Smooth muscle cell (in vitro differentiated cells): Measurements from ENCODE around the gene CFAP46. TPM values are rescaled to one million over a fixed set of nuclear protein-coding genes. Genes with fewer than 3 reads are reported as not detected.
"Not testable (repeated sequence)": the region's sequence is repeated elsewhere in the genome, so short reads cannot be mapped to it uniquely, and the experiment has no call there.

Experiments used
- DNase-seq: peaks from one replicate; lab custom pipeline; 2025; ENCODE audit not compliant: unreplicated experiment; lab: John Stamatoyannopoulos, UW
- H2AFZ ChIP-seq: fragments of 200-600 bp; sonication (generic); 2 replicates; pipeline ENCODE4 v1.6.0; 2016; ENCODE audit warnings: antibody characterized with exemption, low read depth, mild to moderate bottlenecking
- H3F3A ChIP-seq: fragments of 200-600 bp; sonication (generic); 2 replicates; pipeline ENCODE4 v1.6.0; 2017; ENCODE audit warnings: antibody characterized with exemption, low read depth
- H3K27ac ChIP-seq: fragments of 200-600 bp; sonication (generic); 2 replicates; pipeline ENCODE4 v1.5.1; 2016; ENCODE audit warnings: low read depth, mild to moderate bottlenecking
- H3K27me3 ChIP-seq: fragments of 200-600 bp; sonication (generic); 2 replicates; pipeline ENCODE4 v1.6.1; 2016; ENCODE audit warnings: low read depth, mild to moderate bottlenecking
- H3K36me3 ChIP-seq: fragments of 200-600 bp; sonication (generic); 2 replicates; pipeline ENCODE4 v1.5.1; 2016; ENCODE audit warnings: low read depth
- H3K4me1 ChIP-seq: fragments of 200-600 bp; sonication (generic); 2 replicates; pipeline ENCODE4 v1.5.1; 2016; ENCODE audit warnings: low read depth
- H3K4me2 ChIP-seq: fragments of 200-600 bp; sonication (generic); 2 replicates; pipeline ENCODE4 v1.6.0; 2016; ENCODE audit warnings: mild to moderate bottlenecking
- H3K4me3 ChIP-seq: fragments of 200-600 bp; sonication (generic); 2 replicates; pipeline ENCODE4 v1.5.1; 2016; ENCODE audit warnings: mild to moderate bottlenecking
- H3K79me2 ChIP-seq: fragments of 200-600 bp; sonication (generic); 2 replicates; pipeline ENCODE4 v1.6.0; 2016; ENCODE audit warnings: low read depth, mild to moderate bottlenecking
- H3K9ac ChIP-seq: fragments of 200-600 bp; sonication (generic); 2 replicates; pipeline ENCODE4 v1.6.0; 2016; ENCODE audit warnings: low read depth
- H3K9me3 ChIP-seq: fragments of 200-600 bp; sonication (generic); replicated peaks from 2 replicates; pipeline ENCODE4 v1.5.1; 2016; ENCODE audit warnings: low read depth
- H4K20me1 ChIP-seq: fragments of 200-600 bp; sonication (generic); 2 replicates; pipeline ENCODE4 v1.6.0; 2016; ENCODE audit warnings: low read depth
- WGBS: methylation state at CpG from one replicate; pipeline ENCODE4 v1.1.7; 2016; ENCODE audit warnings: low lambda C conversion rate; 5-methylcytosine and 5-hydroxymethylcytosine counted together
- polyA plus RNA-seq: library from polyadenylated mRNA; unstranded; fragments of >200 nt; fragmentation: Nextera tagmentation; extraction: Ambion mirVana; gene quantifications from 2 replicates; pipeline ENCODE4 v1.2.1, GENCODE V29; 2016
- total RNA-seq: library from RNA; depleted of rRNA; stranded (reverse); fragments of >200 nt; gene quantifications from 2 replicates; pipeline ENCODE4 v1.2.3, GENCODE V29; 2014
- TF ChIP-seq, protein P1 (sequence below): fragments of 200-600 bp; sonication (generic); IDR thresholded peaks from 2 replicates; pipeline ENCODE4 v1.5.1; 2017; ENCODE audit warnings: borderline replicate concordance, mild to moderate bottlenecking, antibody characterized with exemption; ENCODE audit not compliant: insufficient read depth, poor library complexity, severe bottlenecking

Gene CFAP46
- total and polyA plus RNA-seq, 2 experiments from 2014 or later, result 1.1 to 2.0 TPM

DNA sequence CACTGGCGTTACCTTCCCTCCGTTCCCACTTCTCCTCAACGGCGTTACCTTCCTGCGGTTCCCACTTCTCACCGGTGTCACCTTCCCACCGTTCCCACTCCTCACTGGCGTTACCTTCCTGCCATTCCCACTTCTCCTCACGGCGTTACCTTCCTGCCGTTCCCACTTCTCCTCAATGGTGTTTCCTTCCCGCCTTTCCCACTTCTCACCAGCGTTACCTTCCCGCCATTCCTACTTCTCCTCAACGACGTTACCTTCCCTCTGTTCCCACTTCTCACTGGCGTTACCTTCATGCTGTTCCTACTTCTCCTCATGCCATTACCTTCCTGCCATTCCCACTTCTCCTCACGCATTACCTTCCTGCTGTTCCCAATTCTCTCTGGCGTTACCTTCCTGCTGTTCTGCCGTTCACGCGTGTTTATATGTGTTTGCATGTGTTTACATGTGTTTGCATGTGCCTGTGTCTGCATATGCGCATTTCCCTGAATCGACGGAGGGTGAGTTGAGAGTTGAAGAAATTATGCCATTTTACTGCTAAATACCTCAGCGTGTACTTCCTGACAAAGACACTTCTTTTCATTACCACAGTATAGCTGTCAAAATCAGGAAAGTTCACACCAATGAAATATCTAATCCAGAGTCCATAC, 23.2 kb upstream of the CFAP46 start:
- Histone ChIP-seq H3K4me1 (no peaks in the 10 kb centered on the region), H3K4me2 (no peak overlapping the region), H3K4me3 (no peak overlapping the region), H3K36me3 (no peaks in the 10 kb centered on the region), H3K79me2 (no peaks in the 10 kb centered on the region), H3K9ac (no peak overlapping the region), H3K9me3 (no peaks in the 10 kb centered on the region), H2AFZ (no peak overlapping the region), H3F3A (no peaks in the 10 kb centered on the region), H3K27me3 (peaks cover 12% of the 10 kb centered on the region), H3K27ac (no peak overlapping the region), H4K20me1 (no peaks in the 10 kb centered on the region)
- WGBS, result 92% methylated on average over 26 of the region's 26 CpGs
- TF ChIP-seq, protein P1, sequence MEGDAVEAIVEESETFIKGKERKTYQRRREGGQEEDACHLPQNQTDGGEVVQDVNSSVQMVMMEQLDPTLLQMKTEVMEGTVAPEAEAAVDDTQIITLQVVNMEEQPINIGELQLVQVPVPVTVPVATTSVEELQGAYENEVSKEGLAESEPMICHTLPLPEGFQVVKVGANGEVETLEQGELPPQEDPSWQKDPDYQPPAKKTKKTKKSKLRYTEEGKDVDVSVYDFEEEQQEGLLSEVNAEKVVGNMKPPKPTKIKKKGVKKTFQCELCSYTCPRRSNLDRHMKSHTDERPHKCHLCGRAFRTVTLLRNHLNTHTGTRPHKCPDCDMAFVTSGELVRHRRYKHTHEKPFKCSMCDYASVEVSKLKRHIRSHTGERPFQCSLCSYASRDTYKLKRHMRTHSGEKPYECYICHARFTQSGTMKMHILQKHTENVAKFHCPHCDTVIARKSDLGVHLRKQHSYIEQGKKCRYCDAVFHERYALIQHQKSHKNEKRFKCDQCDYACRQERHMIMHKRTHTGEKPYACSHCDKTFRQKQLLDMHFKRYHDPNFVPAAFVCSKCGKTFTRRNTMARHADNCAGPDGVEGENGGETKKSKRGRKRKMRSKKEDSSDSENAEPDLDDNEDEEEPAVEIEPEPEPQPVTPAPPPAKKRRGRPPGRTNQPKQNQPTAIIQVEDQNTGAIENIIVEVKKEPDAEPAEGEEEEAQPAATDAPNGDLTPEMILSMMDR, result no peak
- DNase-seq, result no peak

DNA sequence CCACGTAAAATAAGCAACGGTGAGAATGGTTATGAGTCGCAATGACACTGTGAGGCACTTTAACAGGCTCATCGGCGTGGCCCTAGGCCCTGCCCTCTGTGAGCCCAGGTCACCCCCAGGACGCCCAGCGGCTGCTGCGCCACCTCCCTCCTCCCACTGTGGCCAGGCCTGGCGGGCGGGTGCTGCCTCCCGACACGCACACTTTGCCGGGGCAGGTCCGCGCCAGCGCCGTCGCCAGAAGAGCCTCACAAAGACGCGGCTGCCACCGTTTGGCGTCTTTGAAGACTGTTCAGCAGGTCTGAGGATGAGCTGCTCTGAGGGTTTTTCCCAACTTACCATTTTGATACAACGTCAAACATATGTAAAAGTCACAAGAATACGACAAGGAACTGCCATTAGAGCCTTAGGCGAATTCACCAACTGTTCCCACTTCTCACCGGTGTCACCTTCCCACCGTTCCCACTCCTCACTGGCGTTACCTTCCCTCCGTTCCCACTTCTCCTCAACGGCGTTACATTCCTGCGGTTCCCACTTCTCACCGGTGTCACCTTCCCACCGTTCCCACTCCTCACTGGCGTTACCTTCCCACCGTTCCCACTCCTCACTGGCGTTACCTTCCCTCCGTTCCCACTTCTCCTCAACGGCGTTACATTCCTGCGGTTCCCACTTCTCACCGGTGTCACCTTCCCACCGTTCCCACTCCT, 22.5 kb upstream of the CFAP46 start:
- H3K4me1 ChIP-seq, H3K9ac ChIP-seq, H3K4me2 ChIP-seq, H2AFZ ChIP-seq, H3K9me3 ChIP-seq, H3F3A ChIP-seq, H4K20me1 ChIP-seq, DNase-seq, H3K27ac ChIP-seq, H3K4me3 ChIP-seq, H3K79me2 ChIP-seq, H3K36me3 ChIP-seq, H3K27me3 ChIP-seq: not testable (repeated sequence)
- WGBS, result 96% methylated on average over 40 of the region's 43 CpGs

DNA sequence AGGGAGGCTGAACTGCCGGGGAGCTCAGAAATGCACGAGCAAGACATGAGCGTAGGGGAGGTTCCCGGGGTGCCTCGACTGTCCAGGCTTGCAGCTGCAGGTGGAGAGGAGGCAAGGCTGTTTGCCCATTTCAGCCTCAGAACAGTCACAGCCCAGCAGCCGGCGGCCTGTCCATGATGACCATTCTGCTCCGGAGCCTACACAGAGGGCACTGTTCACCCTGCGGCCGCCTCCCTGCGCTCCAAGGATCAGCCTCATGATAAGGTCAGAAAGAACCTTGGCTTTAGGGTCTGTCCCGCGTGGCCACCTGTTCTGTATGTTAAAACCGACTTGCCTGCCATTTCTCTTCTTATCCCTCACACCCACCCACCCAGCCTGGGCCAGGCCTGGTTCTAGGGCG, 21.9 kb upstream of the CFAP46 start:
- Histone ChIP-seq H4K20me1 (no peaks in the 10 kb centered on the region), H3K9me3 (no peaks in the 10 kb centered on the region), H3K4me1 (no peaks in the 10 kb centered on the region), H3K9ac (no peak overlapping the region), H3K27ac (no peak overlapping the region), H3K4me3 (no peak overlapping the region), H3K79me2 (no peaks in the 10 kb centered on the region), H3K27me3 (peaks cover 4% of the 10 kb centered on the region), H3F3A (no peaks in the 10 kb centered on the region), H3K36me3 (no peaks in the 10 kb centered on the region), H3K4me2 (no peak overlapping the region), H2AFZ (no peak overlapping the region)
- TF ChIP-seq, protein P1, result no peak
- DNase-seq, result no peak
- 88% methylated on average over 15 of the region's 15 CpGs for WGBS

DNA sequence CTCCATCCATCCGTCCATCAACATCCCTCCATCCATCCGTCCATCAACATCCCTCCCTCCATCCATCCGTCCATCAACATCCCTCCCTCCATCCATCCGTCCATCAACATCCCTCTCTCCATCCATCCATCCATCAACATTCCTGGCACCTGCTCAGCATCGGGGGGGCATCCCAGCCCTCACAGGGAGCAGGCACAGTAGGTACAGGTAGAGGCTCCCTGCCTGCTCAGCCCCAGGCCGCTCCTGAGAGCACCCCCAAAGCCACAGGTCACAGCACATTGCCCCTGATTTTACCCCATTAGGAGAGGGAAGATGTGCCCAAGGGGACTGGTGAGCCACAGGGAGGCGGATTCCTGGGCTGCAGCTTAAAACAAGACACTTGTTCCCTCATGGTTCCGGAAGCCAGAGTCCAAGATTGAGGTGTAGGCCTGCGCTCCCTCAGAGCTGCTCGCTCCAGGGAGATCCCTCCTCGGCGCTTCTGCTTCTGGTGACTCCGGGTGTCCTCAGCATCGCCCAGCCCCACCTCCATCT, 21.1 kb upstream of the CFAP46 start:
- WGBS, result 90% methylated on average over 14 of the region's 14 CpGs
- no peak overlapping the region for H2AFZ ChIP-seq
- no peak overlapping the region for H3K4me2 ChIP-seq
- TF ChIP-seq, protein P1, result no peak
- H3K27ac ChIP-seq, result no peak overlapping the region
- no peak overlapping the region for H3K4me3 ChIP-seq
- no peaks in the 10 kb centered on the region for H4K20me1 ChIP-seq
- H3K79me2 ChIP-seq, result no peaks in the 10 kb centered on the region
- no peaks in the 10 kb centered on the region for H3K9me3 ChIP-seq
- H3K36me3 ChIP-seq, result no peaks in the 10 kb centered on the region
- no peaks in the 10 kb centered on the region for H3K4me1 ChIP-seq
- H3F3A ChIP-seq, result no peaks in the 10 kb centered on the region
- DNase-seq, result no peak
- H3K9ac ChIP-seq, result no peak overlapping the region
- H3K27me3 ChIP-seq, result peaks cover 2% of the 10 kb centered on the region
